HepG2 (cell line): ENCODE results near the gene GLIPR1. TPM values are rescaled to one million over a fixed set of nuclear protein-coding genes. Genes with fewer than 3 reads are reported as not detected.

ENCODE experiments used
- ATAC-seq: fragments of 200-7000 bp; cut with Tn5 transposase; 3 replicates; pipeline ENCODE4 v1.9.1; 2020; ENCODE audit warnings: mild to moderate bottlenecking, moderate library complexity
- BruUV-seq: library from RNA; stranded (reverse); fragments of 400-500 nt; replicated peaks from 2 replicates; lab custom pipeline; 2021; lab: Mats Ljungman, UMichigan
- CTCF ChIA-PET: fragments of 300-600 bp; formaldehyde crosslinking; extraction: SDS; loops from one replicate; lab custom pipeline; 2021; ENCODE audit warnings: low total read pairs, inconsistent platforms, low intra/inter-chr PET ratio; lab: Yijun Ruan, JAX
- POLR2A ChIA-PET: fragments of 350-600 bp; sonication (Branson Sonifier 250); formaldehyde crosslinking; loops from one replicate; lab custom pipeline; 2020; ENCODE audit warnings: antibody characterized with exemption, inconsistent platforms; lab: Yijun Ruan, JAX
- DNase-seq: peaks from one replicate; pipeline ENCODE4 v3.0.0-alpha.2; 2015; ENCODE audit warnings: low spot score
- FAIRE-seq: peaks from 3 replicates; lab custom pipeline; 2011; peaks lifted over from hg19 to GRCh38; lab: Jason Lieb, UNC
- H2AFZ ChIP-seq: one replicate; pipeline ENCODE4 v1.6.1; 2011; ENCODE audit warnings: low read length, inconsistent platforms
- H3K27ac ChIP-seq: fragments of 300-600 bp; 3 replicates; pipeline ENCODE4 v1.8.0; 2011; ENCODE audit warnings: mixed run types, mild to moderate bottlenecking, mixed read lengths, low read length, inconsistent platforms; ENCODE audit not compliant: insufficient read depth; ENCODE audit errors: extremely low read length
- H3K27me3 ChIP-seq, 2 experiments: fragments of 200-600 bp in 1 of 2; 2 replicates in 1 of 2; 3 replicates in 1 of 2; pipeline versions ENCODE4 v1.6.0 to v1.8.0; 2011; ENCODE audit warnings: low read length in 2 of 2, mild to moderate bottlenecking in 2 of 2, moderate library complexity in 2 of 2, inconsistent platforms in 1 of 2; ENCODE audit not compliant: insufficient read depth in 2 of 2, control insufficient read depth in 1 of 2
- H3K36me3 ChIP-seq, 2 experiments: fragments of 200-600 bp in 1 of 2; replicated peaks in 1 of 2; 2 replicates in 1 of 2; 3 replicates in 1 of 2; pipeline versions ENCODE4 v1.5.1 to v1.8.0; 2011; ENCODE audit warnings: low read length in 2 of 2, inconsistent platforms in 1 of 2; ENCODE audit not compliant: insufficient read depth in 2 of 2, control insufficient read depth in 1 of 2
- H3K4me1 ChIP-seq: 2 replicates; pipeline ENCODE4 v1.5.1; 2012; ENCODE audit warnings: low read length, inconsistent platforms; ENCODE audit not compliant: insufficient read depth
- H3K4me2 ChIP-seq: 2 replicates; pipeline ENCODE4 v1.6.0; 2011; ENCODE audit warnings: low read depth, low read length, inconsistent platforms
- H3K4me3 ChIP-seq, 3 experiments: fragments of 200-600 bp in 1 of 3; sonication (generic), shearing (Covaris generic) in 1 of 3; replicated peaks in 1 of 3; 2 replicates each; pipeline ENCODE4 v1.5.1; 2011 to 2016; ENCODE audit warnings: low read length in 3 of 3, inconsistent platforms in 2 of 3, low read depth in 2 of 3, mild to moderate bottlenecking in 2 of 3, control low read depth in 1 of 3, mixed read lengths in 1 of 3; ENCODE audit not compliant: insufficient read depth in 1 of 3
- H3K79me2 ChIP-seq: one replicate; pipeline ENCODE4 v1.6.1; 2011; ENCODE audit warnings: low read length, inconsistent platforms; ENCODE audit not compliant: insufficient read depth
- H3K9ac ChIP-seq: 2 replicates; pipeline ENCODE4 v1.6.0; 2011; ENCODE audit warnings: mild to moderate bottlenecking, low read depth, low read length, inconsistent platforms; ENCODE audit not compliant: insufficient read depth
- H3K9me3 ChIP-seq: 2 replicates; pipeline ENCODE4 v1.5.1; 2012; ENCODE audit warnings: mild to moderate bottlenecking, low read length
- H4K20me1 ChIP-seq: 2 replicates; pipeline ENCODE4 v1.6.0; 2011; ENCODE audit warnings: inconsistent platforms, mild to moderate bottlenecking, low read length, moderate library complexity; ENCODE audit not compliant: insufficient read depth
- ARID4A ChIP-seq: sonication (generic); formaldehyde crosslinking; IDR thresholded peaks from 2 replicates; pipeline ENCODE4 v1.5.0; 2020; ENCODE audit warnings: mild to moderate bottlenecking, missing genetic modification reagents, borderline replicate concordance
- ARNT2 ChIP-seq: sonication (generic); formaldehyde crosslinking; IDR thresholded peaks from 2 replicates; pipeline ENCODE4 v1.8.0; 2022; ENCODE audit warnings: mild to moderate bottlenecking, low read depth, missing genetic modification reagents, moderate library complexity
- GMEB2 ChIP-seq: IDR thresholded peaks from 2 replicates; pipeline ENCODE4 v1.6.1; 2016; ENCODE audit warnings: missing biosample characterization, missing genetic modification reagents, low read depth
- MEF2D ChIP-seq: sonication (generic); formaldehyde crosslinking; IDR thresholded peaks from 2 replicates; pipeline ENCODE4 v1.5.1; 2020; ENCODE audit warnings: mild to moderate bottlenecking, missing genetic modification reagents
- PBX2 ChIP-seq: IDR thresholded peaks from 2 replicates; pipeline ENCODE4 v1.6.1; 2016; ENCODE audit warnings: control low read depth
- PITX1 ChIP-seq: sonication (generic); formaldehyde crosslinking; IDR thresholded peaks from 2 replicates; pipeline ENCODE4 v1.5.1; 2020; ENCODE audit warnings: mild to moderate bottlenecking, missing genetic modification reagents
- TEF ChIP-seq: sonication (generic); formaldehyde crosslinking; IDR thresholded peaks from 2 replicates; pipeline ENCODE4 v1.5.0; 2020; ENCODE audit warnings: missing genetic modification reagents
- TERF1 ChIP-seq: sonication (generic); formaldehyde crosslinking; IDR thresholded peaks from 2 replicates; pipeline ENCODE4 v1.8.0; 2022; ENCODE audit warnings: mild to moderate bottlenecking, missing genetic modification reagents, moderate library complexity
- ZIK1 ChIP-seq: sonication (generic); formaldehyde crosslinking; IDR thresholded peaks from 2 replicates; pipeline ENCODE4 v1.5.0; 2020; ENCODE audit warnings: mild to moderate bottlenecking, low read depth, missing genetic modification reagents, borderline replicate concordance
- ZNF251 ChIP-seq: sonication (generic); formaldehyde crosslinking; IDR thresholded peaks from 2 replicates; pipeline ENCODE4 v1.9.0; 2021; ENCODE audit warnings: mild to moderate bottlenecking, missing genetic modification reagents
- ZNF704 ChIP-seq: sonication (generic); formaldehyde crosslinking; IDR thresholded peaks from 2 replicates; pipeline ENCODE4 v1.8.1; 2023; ENCODE audit warnings: mild to moderate bottlenecking, inconsistent platforms, moderate library complexity, missing genetic modification reagents, borderline replicate concordance
- ZNF879 ChIP-seq: sonication (generic); formaldehyde crosslinking; IDR thresholded peaks from 2 replicates; pipeline ENCODE4 v1.8.1; 2023; ENCODE audit warnings: missing genetic modification reagents
- WGBS: methylation state at CpG from one replicate; pipeline ENCODE4 v1.1.6; 2017; ENCODE audit warnings: low lambda C conversion rate; 5-methylcytosine and 5-hydroxymethylcytosine counted together
- in situ Hi-C: cut with HindIII; loops from 2 replicates; pipeline ENCODE4 v1.10.0; 2017; ENCODE audit warnings: low pct_unique_long_range_greater_than_20kb; ENCODE audit not compliant: extremely low pct_ligation_motif_present
- intact Hi-C: fragments of 100-400 bp; cut with micrococcal nuclease; formaldehyde crosslinking; loops from one replicate; pipeline ENCODE4 v1.10.0; 2022; ENCODE audit not compliant: unreplicated experiment
- polyA plus RNA-seq, 8 experiments: library from polyadenylated mRNA; depleted of rRNA in 3 of 8; stranded (reverse) in 7 of 8; unstranded in 1 of 8; fragments of >200 nt; fragmentation: Illumina TruSeq in 4 of 8; extraction: Trizol in 4 of 8; gene quantifications; 2 replicates each; pipeline versions ENCODE4 v1.2.1 to v1.2.3, GENCODE V29; 2011 to 2016; ENCODE audit warnings: low read depth in 4 of 8, missing spikeins in 1 of 8, mixed read lengths in 1 of 8; ENCODE audit not compliant: insufficient read depth in 1 of 8
- total RNA-seq, 5 experiments: library from RNA; depleted of rRNA; stranded (reverse); fragments of >200 nt; fragmentation: Illumina TruSeq; extraction: Trizol; gene quantifications; 2 replicates each; pipeline ENCODE4 v1.2.3, GENCODE V29; 2016; ENCODE audit warnings: low read depth in 1 of 5

GLIPR1 gene
- total and polyA plus RNA-seq, 2 of the 13 experiments (the other 11 are each of a cell fraction or from before 2014, with no cell fraction given), result 1.9 to 5.0 TPM

GRCh38 chr12:75452675-75453330 lies 27.8 kb upstream of the GLIPR1 start:
- ATAC-seq (peak; percentile 46; the same call in 1 of the 3 replicates), FAIRE-seq (no peak), DNase-seq (no peak)
- H3K27ac ChIP-seq, result no peak overlapping the region
- H3K4me3 ChIP-seq, result no peak overlapping the region
- H3K9ac ChIP-seq, result no peak overlapping the region
- no peaks in the 10 kb centered on the region for H4K20me1 ChIP-seq
- 48% methylated on average over 3 of the region's 3 CpGs for WGBS
- H2AFZ ChIP-seq, result no peak overlapping the region
- H3K27me3 ChIP-seq, result 0 out of 5 replicates have a peak, but pooled peaks cover 0 to 4% of the 10 kb centered on the region in 2 experiments
- CTCF ChIA-PET, result no interaction called here
- no peak overlapping the region for H3K4me2 ChIP-seq
- H3K9me3 ChIP-seq, result peaks cover 7% of the 10 kb centered on the region
- in situ Hi-C loops (no loop called here), intact Hi-C loops (no loop called here)
- no peaks in the 10 kb centered on the region for H3K36me3 ChIP-seq
- POLR2A ChIA-PET, result no interaction called here
- H3K79me2 ChIP-seq, result no peaks in the 10 kb centered on the region
- no TSS peak for BruUV-seq
- no peaks in the 10 kb centered on the region for H3K4me1 ChIP-seq
- TF ChIP-seq TEF, result no peak
- no peak for TF ChIP-seq ZNF704 (CRISPR knock-in tag)
- TF ChIP-seq ARID4A, result no peak
- TF ChIP-seq MEF2D (CRISPR knock-in tag), result no peak
- TF ChIP-seq TERF1 (CRISPR knock-in tag), result no peak
- TF ChIP-seq ZIK1 (CRISPR knock-in tag), result no peak
- TF ChIP-seq PBX2, result no peak
- TF ChIP-seq ARNT2 (CRISPR knock-in tag), result no peak
- TF ChIP-seq PITX1, result no peak
- TF ChIP-seq ZNF251 (CRISPR knock-in tag), result no peak
- no peak for TF ChIP-seq GMEB2
- no peak for TF ChIP-seq ZNF879
